GM12892 (cell line): ENCODE data around the gene TSSC4.

Experiments used
- DNase-seq: peaks from one replicate; pipeline ENCODE4 v3.0.0; 2011; ENCODE audit not compliant: insufficient read length
- FAIRE-seq: peaks from 2 replicates; lab custom pipeline; 2011; peaks lifted over from hg19 to GRCh38; lab: Jason Lieb, UNC
- POLR2A ChIP-seq: IDR thresholded peaks from 2 replicates; pipeline ENCODE4 v1.6.1; 2011; ENCODE audit warnings: low read depth, low read length, control low read depth
- POLR2AphosphoS5 ChIP-seq: IDR thresholded peaks from 2 replicates; pipeline ENCODE4 v1.6.1; 2011; ENCODE audit warnings: low read depth, low read length, control low read depth
- TAF1 ChIP-seq: IDR thresholded peaks from 2 replicates; pipeline ENCODE4 v1.6.1; 2011; ENCODE audit warnings: low read depth, mild to moderate bottlenecking, control low read depth, low read length, borderline replicate concordance

Gene TSSC4

DNA sequence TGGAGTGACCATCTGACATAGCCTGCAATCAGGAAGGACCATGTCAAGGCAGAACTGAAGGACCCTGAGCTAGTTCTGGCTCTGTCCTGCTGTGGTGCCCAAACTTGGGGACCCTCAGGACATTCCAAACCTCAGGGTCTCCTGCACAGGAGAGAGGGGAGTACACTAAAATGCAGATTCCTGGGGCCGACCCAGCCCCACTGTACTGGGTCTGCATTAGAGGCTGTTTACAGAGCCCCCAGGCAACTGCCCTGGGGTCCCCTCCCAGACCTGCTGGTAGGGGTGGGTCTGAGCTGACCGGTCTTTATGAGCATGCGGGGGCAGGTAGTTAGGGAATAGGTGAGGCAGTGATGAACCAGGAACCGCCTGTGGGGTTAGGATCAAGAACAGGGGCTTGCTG lies 37.0 kb downstream of the TSSC4 start:
- FAIRE-seq (no peak), DNase-seq (no peak)
- TF ChIP-seq TAF1 (no peak), POLR2A (no peak), POLR2AphosphoS5 (no peak)

- TF ChIP-seq POLR2A (no peak), TAF1 (no peak), POLR2AphosphoS5 (no peak)
- DNase-seq (no peak), FAIRE-seq (no peak)
Measured at GRCh38 chr11:2439820-2440219, 39.3 kb downstream of the TSSC4 start.

GRCh38 chr11:2440646-2441045 lies 40.1 kb downstream of the TSSC4 start:
- DNase-seq (no peak), FAIRE-seq (no peak)

DNA sequence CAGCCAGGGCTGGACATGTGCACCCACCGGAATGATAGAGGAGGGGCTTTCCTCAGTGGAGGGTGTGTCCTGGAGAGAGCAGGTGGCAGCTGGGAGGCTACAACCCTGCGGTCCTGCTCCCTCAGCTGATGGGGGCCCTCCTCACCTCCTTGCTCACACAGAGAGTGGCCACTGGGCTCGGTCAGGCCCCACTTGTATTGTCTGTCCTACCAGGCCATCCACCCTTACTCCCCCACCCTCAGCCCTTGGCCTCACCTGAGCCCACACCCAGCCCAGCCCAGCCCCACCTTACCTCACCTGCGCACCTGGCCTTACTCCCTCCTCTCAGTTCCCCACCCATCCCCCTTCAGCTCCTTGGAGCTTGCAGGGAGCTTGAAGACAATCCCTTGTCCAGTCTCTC lies 40.6 kb downstream of the TSSC4 start:
- TF ChIP-seq TAF1 (no peak), POLR2AphosphoS5 (no peak), POLR2A (no peak)
- FAIRE-seq (no peak), DNase-seq (no peak)

More at GRCh38 chr11:2440646-2441045, 40.1 kb downstream of the TSSC4 start:
- TF ChIP-seq TAF1 (no peak), POLR2A (no peak), POLR2AphosphoS5 (no peak)

- FAIRE-seq = no peak
- TF ChIP-seq POLR2AphosphoS5 = no peak
- DNase-seq = no peak
Measured at GRCh38 chr11:2442589-2442988, 42.0 kb downstream of the TSSC4 start.

- no peak for TF ChIP-seq TAF1
- no peak for TF ChIP-seq POLR2AphosphoS5
- no peak for TF ChIP-seq POLR2A
- FAIRE-seq = no peak
- DNase-seq = no peak
Measured at GRCh38 chr11:2443406-2443805, 42.9 kb downstream of the TSSC4 start.

- FAIRE-seq = no peak
- TF ChIP-seq TAF1 (no peak), POLR2A (no peak), POLR2AphosphoS5 (no peak)
Measured at GRCh38 chr11:2443881-2444820, 43.6 kb downstream of the TSSC4 start, which contains the start of gene TRPM5. TSS of gene TRPM5 (minus strand) at chr11:2444514. CDS start at chr11:2423036, 21,478 bp downstream.

GRCh38 chr11:2444821-2445745 lies 44.5 kb downstream of the TSSC4 start, which contains the start of gene KCNQ1:
TSS of gene KCNQ1 (plus strand) at chr11:2445008. CDS start at chr11:2445099, 91 bp downstream.
- TF ChIP-seq TAF1 (no peak), POLR2A (no peak), POLR2AphosphoS5 (no peak)
- no peak for DNase-seq
- FAIRE-seq = no peak

More at GRCh38 chr11:2443881-2444820, 43.6 kb downstream of the TSSC4 start, which contains the start of gene TRPM5:
- no peak for DNase-seq

DNA sequence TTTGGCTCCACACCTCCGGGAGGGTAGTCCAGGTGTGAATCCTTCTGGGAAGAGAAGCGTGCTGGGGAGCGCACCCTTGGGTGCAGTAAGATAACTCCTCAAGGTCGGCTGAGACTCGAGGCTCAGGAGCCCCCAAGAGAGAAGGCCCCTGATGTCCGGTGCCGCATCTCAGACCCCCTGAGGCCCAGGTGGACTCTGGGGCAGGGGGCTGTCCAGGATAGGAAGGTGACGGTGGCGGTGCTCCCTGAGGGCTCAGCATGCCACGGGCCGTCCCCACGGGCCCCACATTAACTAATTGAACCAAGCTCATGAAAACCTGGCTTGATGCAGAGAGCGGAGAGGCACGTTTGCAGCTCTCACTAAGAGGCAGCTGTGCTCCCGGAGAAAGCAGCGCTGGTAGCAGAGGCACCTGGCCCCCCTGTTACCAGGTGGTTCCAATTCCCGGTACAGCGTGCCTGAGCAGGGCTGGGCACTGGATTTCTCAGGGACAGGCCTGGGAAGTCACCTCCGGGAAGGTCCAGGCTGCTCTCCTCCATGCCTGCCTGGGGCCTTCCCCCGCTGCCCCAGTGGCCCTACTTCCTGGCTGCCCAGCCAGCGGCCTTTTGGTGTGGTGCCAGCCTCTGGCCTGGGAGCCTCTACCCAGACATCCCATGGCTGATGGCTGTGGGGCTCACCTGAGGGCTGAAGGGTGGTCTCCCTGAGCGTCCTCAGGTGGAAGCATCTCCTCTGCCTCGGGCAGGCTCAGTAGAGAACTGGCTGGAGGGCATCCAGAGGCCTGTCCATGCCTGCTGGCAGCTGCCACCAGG lies 45.4 kb downstream of the TSSC4 start:
- DNase-seq = no peak
- FAIRE-seq = no peak
- TF ChIP-seq POLR2A = no peak
- no peak for TF ChIP-seq POLR2AphosphoS5
- no peak for TF ChIP-seq TAF1

DNA sequence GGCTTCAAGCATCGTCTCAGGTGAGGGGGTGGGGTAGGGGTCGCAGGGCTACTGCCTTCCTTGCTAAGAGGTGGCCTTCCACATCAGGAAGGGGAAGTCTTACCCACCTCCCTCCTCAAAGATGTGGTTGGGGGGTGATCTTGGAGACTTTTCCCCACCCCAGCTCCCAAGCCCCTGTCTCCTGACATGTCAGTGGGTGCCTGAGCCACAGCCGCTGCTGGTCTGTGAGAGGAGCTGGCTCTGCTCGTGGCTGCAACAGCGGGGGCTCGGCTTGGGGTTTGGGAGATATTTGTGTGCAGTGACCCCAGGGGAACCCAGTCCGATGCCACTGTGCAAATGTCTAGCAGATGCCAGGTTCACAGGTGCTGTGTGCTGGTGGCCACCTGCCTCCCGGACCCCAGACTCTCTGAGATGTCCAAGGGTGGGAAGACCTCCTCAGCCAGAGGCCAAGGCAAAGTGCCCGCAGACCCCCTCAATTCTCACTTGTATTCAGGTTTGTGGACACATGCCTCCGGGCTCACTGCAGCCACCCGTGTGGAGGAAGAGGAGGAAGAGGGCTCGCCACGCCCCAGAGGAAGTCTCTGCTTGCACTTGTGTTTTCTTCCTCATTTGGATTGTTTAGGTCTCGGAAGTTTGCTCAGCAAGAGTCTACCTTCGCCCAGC lies 46.2 kb downstream of the TSSC4 start:
- no peak for DNase-seq
- FAIRE-seq = no peak
- TF ChIP-seq POLR2AphosphoS5 (no peak), POLR2A (no peak), TAF1 (no peak)
